DND-41 (cell line): ENCODE results near the gene VASH2.

ENCODE experiments used
- ATAC-seq: fragments of 200-7000 bp; cut with Tn5 transposase; 3 replicates; pipeline ENCODE4 v1.9.1; 2021; ENCODE audit warnings: low read depth; ENCODE audit not compliant: insufficient read depth
- DNase-seq: peaks from one replicate; pipeline ENCODE4 v3.0.0-alpha.2; 2020
- H2AFZ ChIP-seq: 2 replicates; pipeline ENCODE4 v1.6.0; 2012; ENCODE audit warnings: low read depth, low read length
- H3K27ac ChIP-seq: 2 replicates; pipeline ENCODE4 v1.5.1; 2012; ENCODE audit warnings: low read length, inconsistent platforms
- H3K27me3 ChIP-seq: fragments of 200-600 bp; sonication (generic); 2 replicates; pipeline ENCODE4 v1.6.0; 2012; ENCODE audit warnings: low read length, mild to moderate bottlenecking, inconsistent platforms; ENCODE audit not compliant: insufficient read depth, poor library complexity
- H3K36me3 ChIP-seq: 2 replicates; pipeline ENCODE4 v1.5.1; 2012; ENCODE audit warnings: low read length, inconsistent platforms; ENCODE audit not compliant: insufficient read depth
- H3K4me1 ChIP-seq: 2 replicates; pipeline ENCODE4 v1.5.1; 2012; ENCODE audit warnings: mild to moderate bottlenecking, low read length; ENCODE audit not compliant: insufficient read depth
- H3K4me2 ChIP-seq: 2 replicates; pipeline ENCODE4 v1.6.0; 2012; ENCODE audit warnings: mild to moderate bottlenecking, moderate library complexity, low read length, inconsistent platforms; ENCODE audit not compliant: insufficient read depth
- H3K4me3 ChIP-seq, 2 experiments: fragments of 200-600 bp in 1 of 2; shearing (Covaris generic) in 1 of 2; 2 replicates each; pipeline ENCODE4 v1.5.1; 2012 to 2016; ENCODE audit warnings: inconsistent platforms in 2 of 2, low read length in 2 of 2, mild to moderate bottlenecking in 2 of 2, low read depth in 1 of 2, moderate library complexity in 1 of 2
- H3K79me2 ChIP-seq: 2 replicates; pipeline ENCODE4 v1.6.0; 2012; ENCODE audit warnings: low read length, inconsistent platforms; ENCODE audit not compliant: insufficient read depth
- H3K9ac ChIP-seq: 2 replicates; pipeline ENCODE4 v1.6.0; 2012; ENCODE audit warnings: low read depth, mild to moderate bottlenecking, inconsistent platforms, low read length, moderate library complexity
- H3K9me3 ChIP-seq: 2 replicates; pipeline ENCODE4 v1.5.1; 2012; ENCODE audit warnings: low read length, moderate library complexity, mild to moderate bottlenecking, inconsistent platforms; ENCODE audit not compliant: insufficient read depth, severe bottlenecking
- H4K20me1 ChIP-seq: 2 replicates; pipeline ENCODE4 v1.6.0; 2012; ENCODE audit warnings: low read length; ENCODE audit not compliant: insufficient read depth
- EZH2 ChIP-seq: IDR thresholded peaks from 3 replicates; pipeline ENCODE4 v1.6.1; 2012; ENCODE audit warnings: borderline replicate concordance, low read depth, mild to moderate bottlenecking, moderate library complexity, low read length, inconsistent platforms; ENCODE audit not compliant: severe bottlenecking
- TF ChIP-seq, protein P1 (sequence below): IDR thresholded peaks from 2 replicates; pipeline ENCODE4 v1.5.1; 2012; ENCODE audit warnings: borderline replicate concordance, low read length, moderate library complexity, mild to moderate bottlenecking; ENCODE audit not compliant: poor library complexity, severe bottlenecking; ENCODE audit errors: extremely low read depth

Gene VASH2

DNA sequence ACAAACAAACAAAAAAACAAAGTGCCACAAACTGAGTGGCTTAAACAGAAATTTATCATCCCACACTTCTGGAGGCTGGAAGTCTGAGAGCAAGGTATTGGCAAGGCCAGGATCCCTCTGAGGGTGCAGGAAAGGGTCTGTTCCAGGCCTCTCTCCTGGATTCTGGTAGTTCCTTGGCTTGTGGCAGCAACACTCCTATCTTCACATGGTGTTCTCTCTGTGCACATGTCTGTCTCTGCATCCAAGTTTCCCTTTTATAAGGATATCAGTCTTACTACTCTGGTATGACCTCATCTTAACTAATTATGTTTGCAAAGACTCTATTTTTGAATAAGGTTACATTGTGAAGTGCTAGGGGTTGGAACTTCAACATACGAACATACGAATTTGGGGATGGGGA, 5.3 kb upstream of the VASH2 start:
- no peaks in the 10 kb centered on the region for H3K36me3 ChIP-seq
- ATAC-seq (no peak), DNase-seq (no peak)
- H3K4me1 ChIP-seq = no peaks in the 10 kb centered on the region
- no peak overlapping the region for H3K4me3 ChIP-seq
- H3K4me2 ChIP-seq = no peak overlapping the region
- H3K27me3 ChIP-seq = peaks cover 5% of the 10 kb centered on the region
- no peak overlapping the region for H2AFZ ChIP-seq
- no peak for TF ChIP-seq EZH2
- TF ChIP-seq, protein P1, sequence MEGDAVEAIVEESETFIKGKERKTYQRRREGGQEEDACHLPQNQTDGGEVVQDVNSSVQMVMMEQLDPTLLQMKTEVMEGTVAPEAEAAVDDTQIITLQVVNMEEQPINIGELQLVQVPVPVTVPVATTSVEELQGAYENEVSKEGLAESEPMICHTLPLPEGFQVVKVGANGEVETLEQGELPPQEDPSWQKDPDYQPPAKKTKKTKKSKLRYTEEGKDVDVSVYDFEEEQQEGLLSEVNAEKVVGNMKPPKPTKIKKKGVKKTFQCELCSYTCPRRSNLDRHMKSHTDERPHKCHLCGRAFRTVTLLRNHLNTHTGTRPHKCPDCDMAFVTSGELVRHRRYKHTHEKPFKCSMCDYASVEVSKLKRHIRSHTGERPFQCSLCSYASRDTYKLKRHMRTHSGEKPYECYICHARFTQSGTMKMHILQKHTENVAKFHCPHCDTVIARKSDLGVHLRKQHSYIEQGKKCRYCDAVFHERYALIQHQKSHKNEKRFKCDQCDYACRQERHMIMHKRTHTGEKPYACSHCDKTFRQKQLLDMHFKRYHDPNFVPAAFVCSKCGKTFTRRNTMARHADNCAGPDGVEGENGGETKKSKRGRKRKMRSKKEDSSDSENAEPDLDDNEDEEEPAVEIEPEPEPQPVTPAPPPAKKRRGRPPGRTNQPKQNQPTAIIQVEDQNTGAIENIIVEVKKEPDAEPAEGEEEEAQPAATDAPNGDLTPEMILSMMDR = no peak
- H3K79me2 ChIP-seq = no peaks in the 10 kb centered on the region
- H3K9me3 ChIP-seq = peaks cover 2% of the 10 kb centered on the region
- H3K9ac ChIP-seq = no peak overlapping the region
- H3K27ac ChIP-seq = no peak overlapping the region
- no peaks in the 10 kb centered on the region for H4K20me1 ChIP-seq

DNA sequence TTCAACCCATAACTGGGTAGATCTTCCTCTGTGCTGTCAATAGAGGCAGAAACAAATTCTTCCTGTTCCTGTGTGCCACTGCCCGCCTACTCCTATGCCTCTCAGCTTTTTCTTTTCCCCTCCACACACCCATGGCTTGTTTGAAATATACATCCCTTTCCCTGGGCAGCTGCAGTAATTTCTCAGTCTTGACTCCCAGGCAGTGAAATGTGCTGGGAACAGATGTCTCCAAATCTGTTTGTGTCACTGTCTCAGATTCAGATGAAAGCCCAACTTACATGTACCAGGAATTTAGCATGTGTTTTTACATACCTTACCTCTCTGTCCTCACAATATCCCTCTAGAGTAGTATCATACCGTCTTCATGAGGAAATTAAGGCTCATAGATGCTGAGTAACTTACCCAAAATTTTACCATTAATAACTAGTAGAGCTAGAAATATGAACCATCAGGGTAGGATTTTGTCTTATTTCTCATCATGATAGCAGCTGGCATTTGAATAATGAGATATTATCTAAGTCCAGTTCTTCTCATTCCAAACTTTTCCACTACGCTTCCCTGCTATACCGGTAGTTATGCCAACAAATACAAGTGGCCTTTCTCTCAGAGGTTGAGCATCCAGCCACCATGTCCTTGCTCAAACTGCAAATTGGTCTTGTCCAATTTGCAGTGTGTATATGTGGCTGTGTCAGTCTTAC, 4.7 kb upstream of the VASH2 start:
- Histone ChIP-seq H3K4me1 (no peaks in the 10 kb centered on the region), H3K4me2 (no peak overlapping the region), H3K9ac (no peak overlapping the region), H4K20me1 (no peaks in the 10 kb centered on the region), H3K27ac (no peak overlapping the region), H3K9me3 (peaks cover 2% of the 10 kb centered on the region), H3K4me3 (no peak overlapping the region), H3K27me3 (peaks cover 5% of the 10 kb centered on the region), H3K36me3 (no peaks in the 10 kb centered on the region), H3K79me2 (no peaks in the 10 kb centered on the region), H2AFZ (no peak overlapping the region)
- TF ChIP-seq, protein P1 = no peak
- no peak for TF ChIP-seq EZH2
- DNase-seq (no peak), ATAC-seq (no peak)

DNA sequence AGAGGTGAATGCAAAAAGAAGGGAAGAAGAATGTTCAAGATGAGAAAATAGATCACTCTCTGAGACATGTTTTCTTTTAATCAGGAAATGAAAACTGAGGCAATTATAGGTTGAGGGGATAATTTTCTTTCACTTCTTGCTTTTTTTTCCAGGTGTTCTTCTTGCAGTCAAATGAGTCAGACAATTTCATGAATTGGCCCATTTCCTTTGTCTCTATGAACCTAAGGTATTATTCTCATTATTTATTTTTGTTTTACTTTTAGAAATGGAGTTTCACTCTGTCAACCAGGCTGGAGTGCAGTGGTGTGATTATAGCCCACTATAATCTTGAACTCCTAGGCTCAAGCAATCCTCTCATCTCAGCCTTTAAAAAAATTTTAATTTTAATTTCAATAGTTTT, 3.5 kb upstream of the VASH2 start:
- no peaks in the 10 kb centered on the region for H3K9me3 ChIP-seq
- H4K20me1 ChIP-seq = no peaks in the 10 kb centered on the region
- TF ChIP-seq, protein P1 = no peak
- TF ChIP-seq EZH2 = no peak
- no peak overlapping the region for H3K4me2 ChIP-seq
- no peak overlapping the region for H2AFZ ChIP-seq
- no peak for DNase-seq
- no peak overlapping the region for H3K4me3 ChIP-seq
- H3K36me3 ChIP-seq = no peaks in the 10 kb centered on the region
- no peak overlapping the region for H3K27ac ChIP-seq
- peaks cover 8% of the 10 kb centered on the region for H3K27me3 ChIP-seq
- no peak for ATAC-seq
- no peaks in the 10 kb centered on the region for H3K79me2 ChIP-seq
- H3K4me1 ChIP-seq = no peaks in the 10 kb centered on the region
- H3K9ac ChIP-seq = no peak overlapping the region

DNA sequence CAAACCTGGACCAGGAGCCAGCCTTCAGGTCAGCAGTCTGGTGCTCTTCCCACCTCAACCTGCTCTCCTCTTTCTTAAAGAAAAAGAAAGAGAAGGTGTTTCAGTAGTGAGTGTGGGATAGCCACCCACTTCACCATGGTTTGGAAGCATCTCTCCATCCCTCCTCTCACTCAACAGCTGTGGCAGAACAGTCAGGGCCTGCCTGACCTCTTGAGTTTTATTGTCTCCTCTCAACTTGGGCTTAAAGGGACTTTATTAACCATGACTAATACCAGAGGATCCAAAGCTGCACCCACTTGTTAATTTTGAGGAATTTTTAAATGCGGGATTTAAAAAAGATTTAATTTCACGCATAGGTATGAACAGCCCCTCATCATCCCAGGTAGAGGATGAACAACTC, 570 bp upstream of the VASH2 start:
- ATAC-seq = no peak
- Histone ChIP-seq H3K27ac (no peak overlapping the region), H3K27me3 (peaks cover 8% of the 10 kb centered on the region), H3K36me3 (no peaks in the 10 kb centered on the region), H3K4me1 (no peaks in the 10 kb centered on the region), H3K4me2 (no peak overlapping the region), H3K9me3 (no peaks in the 10 kb centered on the region), H4K20me1 (no peaks in the 10 kb centered on the region), H3K79me2 (no peaks in the 10 kb centered on the region), H2AFZ (no peak overlapping the region), H3K4me3 (no peak overlapping the region), H3K9ac (no peak overlapping the region)
- no peak for TF ChIP-seq EZH2
- TF ChIP-seq, protein P1 = no peak
- DNase-seq = no peak
